HL-60 (cell line): Measurements from ENCODE around the gene GPR153.

Experiments
- DNase-seq, 2 experiments: peaks; one replicate each; pipeline ENCODE4 v3.0.0-alpha.2; 2010 to 2020; ENCODE audit warnings: low read depth in 1 of 2, low spot score in 1 of 2
- H3K27ac ChIP-seq: fragments of 250-450 bp; sonication (Bioruptor Pico); replicated peaks from 2 replicates; pipeline ENCODE4 v1.5.1; 2020; ENCODE audit warnings: mild to moderate bottlenecking, moderate library complexity
- H3K27me3 ChIP-seq: fragments of 250-450 bp; sonication (Bioruptor Pico); 2 replicates; pipeline ENCODE4 v1.5.1; 2021; ENCODE audit warnings: mild to moderate bottlenecking, moderate library complexity; ENCODE audit not compliant: insufficient read depth, poor library complexity, severe bottlenecking
- H3K4me3 ChIP-seq: replicated peaks from 2 replicates; pipeline ENCODE4 v1.5.1; 2011; ENCODE audit warnings: mild to moderate bottlenecking, control low read depth, low read length; ENCODE audit not compliant: insufficient read depth
- CTCF ChIP-seq: IDR thresholded peaks from one replicate; pipeline ENCODE4 v1.5.1; 2011; ENCODE audit warnings: low read length, control low read depth, inconsistent platforms; ENCODE audit not compliant: insufficient read depth
- GABPA ChIP-seq: IDR thresholded peaks from 2 replicates; pipeline ENCODE4 v1.6.1; 2012; ENCODE audit warnings: low read depth
- POLR2AphosphoS5 ChIP-seq: IDR thresholded peaks from 2 replicates; pipeline ENCODE4 v1.6.1; 2012; ENCODE audit warnings: low read depth
- REST ChIP-seq: IDR thresholded peaks from 2 replicates; pipeline ENCODE4 v1.6.1; 2012; ENCODE audit warnings: low read depth; ENCODE audit not compliant: insufficient replicate concordance
- SPI1 ChIP-seq: IDR thresholded peaks from 2 replicates; pipeline ENCODE4 v1.6.1; 2012; ENCODE audit warnings: low read depth, mild to moderate bottlenecking, borderline replicate concordance

Gene GPR153

GRCh38 chr1:6269296-6269695 is 8.4 kb upstream of the GPR153 start:
- Histone ChIP-seq H3K27me3 (no peaks in the 10 kb centered on the region), H3K4me3 (no peak overlapping the region), H3K27ac (no peak overlapping the region)
- no peak for DNase-seq
- TF ChIP-seq REST (no peak), CTCF (no peak), GABPA (no peak), SPI1 (no peak), POLR2AphosphoS5 (no peak)

GRCh38 chr1:6268415-6268814 is 7.5 kb upstream of the GPR153 start:
- H3K27me3 ChIP-seq: no peaks in the 10 kb centered on the region
- TF ChIP-seq REST (no peak), GABPA (no peak), POLR2AphosphoS5 (no peak), CTCF (no peak), SPI1 (no peak)
- H3K27ac ChIP-seq: no peak overlapping the region
- DNase-seq: no peak
- H3K4me3 ChIP-seq: no peak overlapping the region

GRCh38 chr1:6267686-6268322 is 6.9 kb upstream of the GPR153 start:
- Histone ChIP-seq H3K27ac (no peak overlapping the region), H3K4me3 (no peak overlapping the region), H3K27me3 (no peaks in the 10 kb centered on the region)
- TF ChIP-seq CTCF (no peak), REST (no peak), POLR2AphosphoS5 (no peak), GABPA (no peak), SPI1 (no peak)
- no peak for DNase-seq
